GM19468 (cell line): ENCODE measurements around the gene F10.

Source experiments
- ATAC-seq: cut with Tn5 transposase; IDR thresholded peaks from one replicate; pipeline ENCODE4 v1.9.1; 2021; ENCODE audit warnings: mild to moderate bottlenecking, moderate library complexity, moderate number of reproducible peaks; ENCODE audit not compliant: unreplicated experiment; ENCODE audit errors: extremely low read depth

F10 gene

DNA sequence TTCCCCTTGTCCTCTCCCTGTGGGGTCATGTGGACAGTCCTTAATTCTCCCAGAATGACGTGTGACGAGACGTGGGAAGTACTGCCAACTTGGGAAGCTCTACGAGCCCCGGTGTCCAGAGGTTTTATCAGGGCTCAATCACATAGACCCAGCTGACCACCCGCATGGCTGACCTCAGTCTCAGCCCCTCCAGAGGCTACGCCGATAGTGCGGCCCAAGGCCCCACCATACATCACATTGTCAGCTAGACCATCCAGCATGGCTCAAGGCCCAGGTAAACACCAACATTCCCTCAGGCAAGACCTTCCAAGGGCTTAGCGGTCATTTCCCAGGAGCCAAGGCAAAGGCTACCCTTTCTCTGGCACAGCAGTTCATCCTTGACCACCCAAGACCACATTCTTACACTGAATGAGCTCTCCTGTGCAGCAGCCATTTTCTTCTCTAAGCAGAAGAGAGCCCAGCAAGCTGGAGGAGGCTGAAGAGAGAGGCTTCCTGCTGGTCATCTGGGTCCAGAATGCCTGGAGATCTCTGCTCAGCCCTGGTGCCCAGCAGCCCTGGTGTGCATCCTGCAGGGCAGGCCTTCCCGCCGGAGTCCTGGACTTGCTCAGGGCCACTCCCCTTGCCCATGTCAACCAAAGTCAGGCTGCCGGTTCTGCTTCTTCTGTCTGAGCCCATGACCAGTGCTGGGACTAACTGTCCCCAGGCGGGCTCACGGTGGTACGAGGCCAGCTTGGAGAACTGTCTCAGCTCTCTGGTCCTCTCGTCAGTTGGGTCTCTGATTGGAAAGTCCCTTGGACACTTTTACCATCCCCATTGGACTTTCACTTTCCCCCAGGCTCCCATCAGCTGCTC is 7.9 kb upstream of the F10 start:
- no peak for ATAC-seq

DNA sequence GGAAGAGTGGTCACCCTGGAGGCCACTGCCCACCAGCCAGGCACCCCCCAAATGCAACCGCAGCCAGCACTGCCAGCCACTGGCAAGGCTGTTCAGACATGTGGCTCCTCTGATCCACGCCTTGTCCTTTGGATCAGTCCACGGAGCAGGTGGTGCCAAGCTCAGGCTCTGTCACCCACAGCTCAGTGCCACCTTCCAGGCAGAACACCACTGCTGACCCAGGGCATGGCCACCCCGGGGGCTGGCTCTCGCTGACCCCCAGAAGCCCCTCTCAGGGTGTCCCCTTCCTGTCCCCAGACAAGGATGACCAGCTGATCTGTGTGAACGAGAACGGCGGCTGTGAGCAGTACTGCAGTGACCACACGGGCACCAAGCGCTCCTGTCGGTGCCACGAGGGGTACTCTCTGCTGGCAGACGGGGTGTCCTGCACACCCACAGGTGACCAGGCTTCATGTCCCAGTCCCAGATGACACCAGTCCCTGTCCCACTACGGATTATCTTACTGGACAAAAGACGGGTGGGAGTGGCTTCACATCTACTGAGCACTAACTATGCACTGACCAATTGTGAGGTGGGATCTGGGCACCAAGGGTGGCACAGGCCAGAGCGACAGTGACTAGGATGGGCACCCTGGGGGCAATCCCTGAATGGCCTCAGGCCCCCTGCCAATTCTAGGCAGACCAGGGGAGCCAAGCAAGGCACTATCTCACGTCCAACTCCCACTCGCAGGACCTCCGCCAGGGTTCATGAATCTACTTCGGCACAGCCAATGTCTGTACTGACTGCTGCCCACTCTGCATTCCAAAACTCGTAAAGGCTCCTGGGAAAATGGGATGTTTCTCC is 7.0 kb upstream of the F10 start:
- ATAC-seq, result no peak

DNA sequence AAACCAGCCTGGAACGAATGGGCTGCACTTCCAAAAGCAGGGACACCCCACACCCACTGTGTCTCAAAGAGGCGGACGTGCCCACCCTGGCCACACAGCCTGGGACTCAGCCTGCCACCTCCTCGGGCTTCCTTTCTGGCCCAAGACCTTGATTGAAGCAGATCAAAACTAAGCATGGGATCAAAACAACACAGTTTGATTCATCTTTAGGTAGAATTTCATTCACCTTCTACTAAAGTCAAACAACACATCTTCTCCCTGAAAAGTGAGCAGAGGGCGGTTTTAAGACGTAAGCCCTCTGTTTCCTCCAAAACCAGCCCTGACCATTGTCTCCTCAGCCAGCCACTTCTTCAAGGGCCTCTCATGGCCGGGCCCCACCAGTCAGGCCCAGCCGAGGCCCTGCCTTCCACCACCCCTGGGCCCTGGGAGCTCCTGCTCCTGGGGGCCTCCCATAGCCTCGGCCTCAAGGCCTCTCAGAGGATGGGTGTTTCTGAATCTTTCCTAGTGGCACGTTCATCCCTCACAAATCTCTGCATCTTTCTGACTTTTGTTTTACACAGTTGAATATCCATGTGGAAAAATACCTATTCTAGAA is 6.3 kb upstream of the F10 start:
- ATAC-seq, result no peak

DNA sequence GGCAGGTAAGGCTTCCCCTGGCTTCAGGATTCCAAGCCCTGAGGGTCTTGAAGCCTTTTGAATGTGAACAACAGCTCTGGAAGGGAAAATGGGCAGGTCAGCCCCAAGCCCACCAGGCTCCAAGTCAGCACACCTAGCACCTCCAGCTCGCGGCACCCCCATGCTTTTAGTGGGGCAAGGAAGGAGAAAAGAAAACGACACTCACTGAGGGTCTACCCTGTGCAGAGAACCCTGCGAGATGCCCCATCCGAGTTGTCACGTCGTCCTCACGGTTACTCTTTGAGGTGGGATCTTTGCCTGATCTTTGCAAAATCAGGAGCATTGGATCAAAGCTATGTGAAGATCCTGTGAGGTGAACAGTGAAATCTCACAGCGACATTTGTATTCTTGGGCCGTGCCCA is 5.7 kb upstream of the F10 start:
- ATAC-seq, result no peak

DNA sequence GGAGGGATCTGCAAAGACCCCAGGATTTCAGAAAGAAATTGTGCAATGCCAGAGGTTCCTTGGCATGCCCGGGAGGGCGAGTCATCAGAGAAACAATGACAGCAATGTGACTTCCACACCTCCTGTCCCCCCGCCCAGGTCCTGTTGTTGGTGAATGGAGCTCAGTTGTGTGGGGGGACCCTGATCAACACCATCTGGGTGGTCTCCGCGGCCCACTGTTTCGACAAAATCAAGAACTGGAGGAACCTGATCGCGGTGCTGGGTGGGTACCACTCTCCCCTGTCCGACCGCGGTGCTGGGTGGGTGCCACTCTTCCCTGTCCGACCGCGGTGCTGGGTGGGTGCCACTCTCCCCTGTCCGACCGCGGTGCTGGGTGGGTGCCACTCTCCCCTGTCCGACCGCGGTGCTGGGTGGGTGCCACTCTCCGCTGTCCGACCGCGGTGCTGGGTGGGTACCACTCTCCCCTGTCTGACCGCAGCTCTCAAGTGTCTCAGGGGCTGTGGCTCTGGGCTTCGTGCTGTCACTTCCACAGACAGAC is 5.2 kb upstream of the F10 start:
- ATAC-seq, result no peak

DNA sequence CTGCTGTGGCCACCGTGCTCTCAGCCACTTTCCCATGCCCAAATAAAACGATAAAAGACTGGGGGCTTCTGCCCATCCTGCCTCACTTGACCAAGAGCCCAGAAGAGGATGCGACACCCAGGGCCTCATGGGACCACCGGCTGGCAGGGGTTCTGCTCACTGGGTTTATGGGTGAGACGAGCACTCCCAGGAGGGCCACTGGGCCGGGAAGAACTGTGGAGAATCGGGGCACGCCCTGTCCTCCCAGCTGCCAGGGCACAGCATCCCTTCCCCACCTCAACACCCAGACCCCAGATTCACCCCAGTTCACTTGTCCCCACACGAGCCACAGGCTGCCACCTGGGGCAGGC is 4.7 kb upstream of the F10 start:
- no peak for ATAC-seq

DNA sequence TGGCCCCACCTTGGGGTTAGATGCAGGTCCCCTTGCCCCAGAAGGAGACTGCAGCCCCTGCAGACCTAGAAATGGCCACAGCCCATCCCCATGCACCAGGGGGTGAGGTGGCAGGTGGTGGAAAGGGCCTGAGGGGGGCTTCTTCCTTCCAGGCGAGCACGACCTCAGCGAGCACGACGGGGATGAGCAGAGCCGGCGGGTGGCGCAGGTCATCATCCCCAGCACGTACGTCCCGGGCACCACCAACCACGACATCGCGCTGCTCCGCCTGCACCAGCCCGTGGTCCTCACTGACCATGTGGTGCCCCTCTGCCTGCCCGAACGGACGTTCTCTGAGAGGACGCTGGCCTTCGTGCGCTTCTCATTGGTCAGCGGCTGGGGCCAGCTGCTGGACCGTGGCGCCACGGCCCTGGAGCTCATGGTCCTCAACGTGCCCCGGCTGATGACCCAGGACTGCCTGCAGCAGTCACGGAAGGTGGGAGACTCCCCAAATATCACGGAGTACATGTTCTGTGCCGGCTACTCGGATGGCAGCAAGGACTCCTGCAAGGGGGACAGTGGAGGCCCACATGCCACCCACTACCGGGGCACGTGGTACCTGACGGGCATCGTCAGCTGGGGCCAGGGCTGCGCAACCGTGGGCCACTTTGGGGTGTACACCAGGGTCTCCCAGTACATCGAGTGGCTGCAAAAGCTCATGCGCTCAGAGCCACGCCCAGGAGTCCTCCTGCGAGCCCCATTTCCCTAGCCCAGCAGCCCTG is 4.2 kb upstream of the F10 start:
- no peak for ATAC-seq

DNA sequence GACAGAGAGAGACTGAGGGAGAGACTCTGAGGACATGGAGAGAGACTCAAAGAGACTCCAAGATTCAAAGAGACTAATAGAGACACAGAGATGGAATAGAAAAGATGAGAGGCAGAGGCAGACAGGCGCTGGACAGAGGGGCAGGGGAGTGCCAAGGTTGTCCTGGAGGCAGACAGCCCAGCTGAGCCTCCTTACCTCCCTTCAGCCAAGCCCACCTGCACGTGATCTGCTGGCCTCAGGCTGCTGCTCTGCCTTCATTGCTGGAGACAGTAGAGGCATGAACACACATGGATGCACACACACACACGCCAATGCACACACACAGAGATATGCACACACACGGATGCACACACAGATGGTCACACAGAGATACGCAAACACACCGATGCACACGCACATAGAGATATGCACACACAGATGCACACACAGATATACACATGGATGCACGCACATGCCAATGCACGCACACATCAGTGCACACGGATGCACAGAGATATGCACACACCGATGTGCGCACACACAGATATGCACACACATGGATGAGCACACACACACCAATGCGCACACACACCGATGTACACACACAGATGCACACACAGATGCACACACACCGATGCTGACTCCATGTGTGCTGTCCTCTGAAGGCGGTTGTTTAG is 3.3 kb upstream of the F10 start:
- no peak for ATAC-seq

DNA sequence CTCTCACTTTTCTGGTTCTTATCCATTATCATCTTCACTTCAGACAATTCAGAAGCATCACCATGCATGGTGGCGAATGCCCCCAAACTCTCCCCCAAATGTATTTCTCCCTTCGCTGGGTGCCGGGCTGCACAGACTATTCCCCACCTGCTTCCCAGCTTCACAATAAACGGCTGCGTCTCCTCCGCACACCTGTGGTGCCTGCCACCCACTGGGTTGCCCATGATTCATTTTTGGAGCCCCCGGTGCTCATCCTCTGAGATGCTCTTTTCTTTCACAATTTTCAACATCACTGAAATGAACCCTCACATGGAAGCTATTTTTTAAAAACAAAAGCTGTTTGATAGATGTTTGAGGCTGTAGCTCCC is 2.8 kb upstream of the F10 start:
- ATAC-seq, result no peak

DNA sequence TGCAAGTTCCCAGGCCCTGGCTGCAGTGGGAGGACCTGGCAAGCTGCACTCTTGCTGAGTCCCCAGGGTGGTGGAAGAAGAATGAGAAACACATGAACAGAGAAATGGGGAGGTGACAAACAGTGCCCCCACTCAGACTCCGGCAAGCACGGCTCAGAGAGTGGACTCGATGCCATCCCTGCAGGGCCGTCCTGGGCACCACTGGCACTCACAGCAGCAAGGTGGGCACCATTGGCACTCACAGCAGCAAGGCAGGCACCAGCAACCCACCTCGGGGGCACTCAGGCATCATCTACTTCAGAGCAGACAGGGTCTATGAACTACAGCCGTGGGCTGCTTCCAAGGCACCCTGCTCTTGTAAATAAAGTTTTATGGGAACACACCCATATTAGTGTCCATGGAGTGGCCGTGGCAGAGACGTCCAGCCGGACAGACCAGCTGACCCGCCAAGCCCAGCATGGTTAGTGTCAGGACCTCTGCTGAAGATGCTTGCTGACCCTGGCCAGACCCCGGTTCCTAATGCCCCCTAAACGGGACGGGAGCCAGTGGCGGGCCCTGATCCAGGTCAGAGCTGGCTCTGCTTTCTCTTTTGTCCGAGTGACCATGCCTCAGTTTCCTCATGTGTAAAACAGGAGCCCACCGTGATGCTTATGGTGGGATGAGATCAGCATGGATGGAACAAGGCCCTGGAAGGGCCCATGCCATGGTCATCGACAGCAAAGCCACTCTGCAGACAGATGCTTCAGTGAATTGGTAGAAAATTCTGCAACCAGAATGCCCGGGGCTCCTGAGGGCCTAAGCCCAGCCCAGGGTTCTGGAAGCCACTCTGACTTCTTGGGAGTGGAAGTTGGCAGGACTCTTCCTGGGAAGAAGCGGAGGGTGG is 2.1 kb upstream of the F10 start:
- no peak for ATAC-seq

DNA sequence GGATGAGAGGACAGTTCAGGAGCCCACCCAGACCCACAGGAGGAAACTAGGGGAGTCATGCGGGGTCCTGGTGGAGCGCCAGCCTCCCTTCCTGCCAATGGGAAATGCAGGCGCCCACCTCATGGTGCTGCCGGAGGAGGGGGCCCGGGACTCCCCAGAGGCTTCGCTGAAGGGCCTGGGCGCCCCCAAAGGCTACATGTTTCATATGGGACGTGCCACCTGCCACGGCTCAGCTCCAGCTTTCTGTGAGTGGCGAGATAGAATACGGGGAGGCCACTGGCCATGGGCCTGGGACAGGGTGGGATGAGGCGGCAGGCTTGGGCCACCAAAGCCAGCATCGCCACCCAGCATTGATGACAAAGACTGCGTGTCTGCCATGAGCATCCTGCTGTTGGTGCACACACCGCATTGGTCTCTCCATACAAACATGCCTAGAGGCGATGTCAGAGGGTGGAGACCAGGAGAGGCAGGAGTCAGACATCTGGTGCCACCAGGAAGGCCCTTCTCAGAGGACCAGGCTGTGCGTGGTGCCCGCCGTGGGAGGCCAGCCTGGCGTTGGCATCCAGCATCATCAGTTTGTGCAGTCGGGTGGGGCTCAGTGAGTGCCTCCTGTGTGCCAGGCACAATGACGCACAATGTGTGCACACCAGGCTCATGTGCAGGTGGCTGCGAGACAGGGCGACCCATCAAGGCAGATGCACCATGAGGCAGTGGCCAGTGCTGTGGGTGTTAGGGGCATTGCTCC is 1.2 kb upstream of the F10 start:
- no peak for ATAC-seq

DNA sequence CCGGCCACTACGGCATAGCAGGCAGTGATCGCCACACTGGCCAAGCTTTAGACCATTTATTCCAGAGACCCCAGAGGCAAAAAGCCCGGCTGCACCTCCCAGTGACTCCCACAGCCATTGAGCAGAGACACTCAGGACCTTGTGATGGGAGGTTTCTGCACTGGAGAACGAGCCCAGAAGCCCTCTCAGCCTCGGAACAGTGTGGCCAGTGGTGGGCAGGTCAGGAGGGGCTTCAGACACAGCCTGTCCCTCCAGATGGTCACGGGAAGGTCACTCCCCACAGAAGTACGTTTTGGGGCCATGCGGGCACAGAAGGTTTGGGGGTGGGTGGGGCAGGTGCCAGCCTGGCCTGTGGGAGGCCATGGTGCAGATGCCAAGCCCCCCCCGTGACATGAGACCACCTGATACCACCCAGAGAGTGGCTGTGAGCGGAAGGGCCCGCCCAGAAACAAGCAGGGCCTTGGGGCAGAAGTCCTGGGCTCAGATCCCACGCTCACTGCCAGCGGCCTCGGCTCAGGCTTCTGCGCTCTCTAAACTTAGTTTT is 599 bp upstream of the F10 start:
- no peak for ATAC-seq

DNA sequence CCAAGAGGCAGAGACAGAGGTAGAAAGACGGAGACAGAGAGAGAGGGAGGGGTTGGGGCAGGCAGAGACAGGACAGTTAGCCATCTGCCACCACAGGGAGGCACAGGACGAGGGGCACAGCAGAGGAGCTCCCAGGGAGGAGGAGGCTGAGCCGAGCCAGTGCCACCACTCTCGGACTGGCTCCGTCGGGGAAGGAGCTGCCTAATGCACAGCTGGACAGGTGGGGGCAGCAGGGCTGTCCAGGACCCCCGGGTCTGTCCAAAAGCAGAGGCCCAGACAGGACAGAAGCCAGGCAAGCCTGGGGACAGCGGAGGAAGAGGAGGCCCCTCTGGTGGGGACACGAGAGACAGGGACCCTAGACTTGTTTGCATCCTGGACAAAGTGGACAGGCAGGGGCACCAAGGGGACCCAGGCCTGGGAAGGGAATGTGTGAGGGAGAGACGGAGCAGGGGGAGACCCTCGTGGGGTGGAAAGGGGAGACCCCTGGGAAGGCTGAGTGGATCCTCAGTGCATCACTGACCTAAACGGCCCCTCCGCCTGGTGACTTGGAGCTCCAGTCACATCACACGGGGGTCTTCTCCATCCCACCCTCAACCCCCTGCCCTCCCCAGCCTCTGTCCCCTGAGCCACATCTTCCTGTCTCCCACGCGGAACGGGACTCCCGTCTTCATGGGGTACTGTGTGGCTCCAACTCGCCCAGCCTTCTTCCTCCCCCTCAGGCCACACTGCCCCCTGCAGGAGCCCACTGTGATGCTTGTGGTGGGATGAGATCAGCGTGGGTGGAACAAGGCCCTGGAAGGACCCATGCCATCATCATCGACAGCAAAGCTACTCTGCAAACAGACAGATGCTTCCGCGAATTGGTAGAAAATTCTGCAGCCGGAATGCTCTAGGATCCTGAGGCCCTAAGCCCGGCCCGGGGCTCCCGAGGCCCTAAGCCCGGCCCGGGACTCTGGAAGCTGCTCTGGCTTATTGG is 915 bp downstream of the F10 start:
- no peak for ATAC-seq

DNA sequence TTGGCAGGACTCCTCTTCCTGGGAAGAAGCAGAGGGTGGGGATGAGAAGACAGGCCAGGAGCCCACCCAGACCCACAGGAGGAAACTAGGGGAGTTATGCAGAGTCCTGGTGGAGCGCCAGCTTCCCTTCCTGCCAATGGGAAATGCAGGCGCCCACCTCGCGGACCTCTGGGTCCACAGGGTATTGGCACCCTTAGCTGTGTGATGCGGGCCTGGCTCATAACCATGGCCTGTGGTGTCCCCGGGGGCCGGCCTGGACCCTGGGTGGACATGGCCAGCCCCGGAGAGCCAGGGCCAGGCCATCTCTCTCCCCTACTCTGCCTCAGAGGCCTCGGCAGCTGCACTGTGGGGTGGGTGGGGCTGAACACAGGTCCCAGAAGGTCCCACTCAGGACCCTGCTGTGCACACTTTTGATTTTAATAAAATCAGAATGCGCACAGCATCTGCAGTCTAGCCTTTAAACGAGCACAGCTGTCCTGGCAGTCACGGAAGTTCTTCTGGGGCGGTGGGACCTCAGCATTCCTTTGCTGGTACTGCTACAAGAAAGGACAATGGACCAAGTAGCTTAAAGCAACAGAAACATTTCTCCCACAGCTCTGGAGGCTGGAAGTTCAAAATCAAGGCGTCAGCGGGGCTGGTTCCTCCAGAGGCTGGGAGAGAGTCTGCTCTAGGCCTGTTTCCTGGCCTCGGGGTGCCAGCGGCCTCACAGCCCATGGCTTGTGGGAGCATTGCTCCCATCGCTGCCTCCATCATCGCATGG is 1.8 kb downstream of the F10 start:
- no peak for ATAC-seq

DNA sequence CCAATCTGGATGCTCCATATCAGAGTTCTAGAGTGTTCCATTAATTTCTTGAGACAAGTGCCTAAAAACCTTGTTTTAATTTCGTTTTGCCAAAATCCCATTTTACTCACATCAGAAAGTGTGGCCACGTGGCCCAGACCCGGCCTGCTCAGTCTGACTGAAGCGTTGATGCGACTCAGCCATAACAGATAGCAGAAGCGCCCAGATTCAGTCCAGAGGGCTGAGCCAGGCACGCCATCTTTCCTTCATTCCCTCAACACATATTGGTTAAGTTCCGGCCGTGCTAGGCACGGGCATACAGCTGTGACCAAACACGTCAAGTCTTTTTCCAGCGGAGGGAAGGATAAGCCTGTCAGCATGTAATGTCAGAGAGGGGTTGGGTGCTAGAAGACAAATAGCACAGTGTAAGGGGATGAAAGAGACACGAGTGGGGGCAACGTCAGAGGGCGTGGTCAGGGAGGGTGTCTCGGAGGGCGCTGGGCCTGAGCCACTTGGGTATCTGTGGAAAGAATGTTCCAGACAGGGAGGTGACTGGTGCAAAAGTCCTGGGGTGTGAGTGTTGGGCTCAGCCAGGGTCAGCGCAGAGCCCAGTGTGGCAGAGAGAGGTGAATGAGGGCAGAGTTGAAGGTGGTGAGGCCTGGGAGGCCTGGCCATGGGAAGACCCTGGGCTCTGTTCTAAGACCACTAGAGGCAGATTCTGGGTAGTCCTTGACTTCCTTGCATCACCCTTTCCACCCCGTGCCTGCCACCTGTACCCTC is 3.1 kb downstream of the F10 start:
- no peak for ATAC-seq
